ENCODE measurements around the gene KCNQ1OT1. TPM values are rescaled to one million over a fixed set of nuclear protein-coding genes. Genes with fewer than 3 reads are reported as not detected.

KCNQ1OT1 gene
- total and polyA plus RNA-seq, 2 of the 4 experiments (the other 2 are of a cell fraction): 0.14 to 2.0 TPM

DNA sequence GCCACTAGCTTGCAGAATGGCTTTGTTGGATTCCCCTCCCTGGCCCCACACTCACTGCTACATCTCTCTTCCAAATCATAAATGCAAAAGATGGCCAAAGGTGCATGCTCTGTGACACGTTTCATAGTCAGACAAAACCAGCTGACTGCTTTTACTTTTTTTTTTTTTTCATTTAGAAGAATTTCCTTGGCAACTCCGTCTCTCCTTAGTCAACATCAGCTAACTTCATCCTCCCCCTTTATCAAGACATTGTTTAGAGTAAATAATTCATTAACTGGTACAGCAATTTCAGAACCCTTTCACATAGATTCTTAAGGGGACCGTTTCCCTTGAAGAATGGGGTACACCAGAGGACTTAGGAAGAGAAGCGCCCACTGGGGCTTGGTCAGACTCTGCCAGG lies 16.0 kb downstream of the KCNQ1OT1 start:
- Histone ChIP-seq H2BK5ac (ENCODE audit: low read depth, low read length, poor library complexity, severe bottlenecking) (no peak overlapping the region), H2BK15ac (ENCODE audit: low read depth, low read length) (no peak overlapping the region), H3K4me3 (ENCODE audit: insufficient read depth, low read depth, low read length) (no peak overlapping the region), H3K4me1 (ENCODE audit: control insufficient read depth, insufficient read depth, low read length) (no peaks in the 10 kb centered on the region), H3K4me2 (ENCODE audit: low read depth, low read length) (no peak overlapping the region), H4K8ac (ENCODE audit: low read depth in 2 of 2, low read length in 2 of 2) (no peak overlapping the region), H3K9me3 (ENCODE audit: control insufficient read depth, insufficient read depth, low read length) (no peaks in the 10 kb centered on the region), H3K23ac (ENCODE audit: low read depth, low read length) (no peak overlapping the region), H2AK9ac (replicated peaks; ENCODE audit: low read depth, low read length, poor library complexity) (no peak overlapping the region), H3K9ac (ENCODE audit: low read depth, low read length) (no peak overlapping the region), H4K20me1 (ENCODE audit: insufficient read depth, low read length) (peaks cover 81% of the 10 kb centered on the region), H4K91ac (ENCODE audit: insufficient read depth, low read depth, low read length) (no peak overlapping the region), H3K27me3 (ENCODE audit: control insufficient read depth, insufficient read depth, low read length) (peaks cover 2% of the 10 kb centered on the region; the same call in 1 of the 2 replicates), H3K18ac (ENCODE audit: low read depth, low read length) (no peak overlapping the region), H3K14ac (replicated peaks; ENCODE audit: low read depth, low read length) (no peak overlapping the region), H2AFZ (replicated peaks; ENCODE audit: low read length, poor library complexity) (no peak overlapping the region), H3K79me1 (ENCODE audit: low read depth in 1 of 2, low read length in 2 of 2) (peaks cover 6 to 72% of the 10 kb centered on the region in 2 experiments), H2BK120ac (ENCODE audit: low read depth, low read length) (no peak overlapping the region), H2AK5ac (ENCODE audit: low read depth, low read length) (no peak overlapping the region), H3K9me1 (ENCODE audit: insufficient read depth, low read length) (peaks cover 18% of the 10 kb centered on the region), H4K5ac (ENCODE audit: low read depth, low read length) (no peak overlapping the region), H3K27ac (ENCODE audit: insufficient read depth, low read length) (no peak overlapping the region), H3K36me3 (ENCODE audit: control insufficient read depth, insufficient read depth, low read length) (peaks cover 5% of the 10 kb centered on the region; the same call in 1 of the 2 replicates), H2BK20ac (ENCODE audit: low read depth, low read length) (no peak overlapping the region), H3K4ac (ENCODE audit: low read depth, low read length) (no peak overlapping the region), H3K56ac (ENCODE audit: extremely low read depth, insufficient read depth, low read length) (no peak overlapping the region)
- no CpG with 5 or more reads among the region's 4 CpGs for WGBS, 2 experiments (ENCODE audit: extremely low coverage in 2 of 2, insufficient read length in 1 of 2)
- ChIA-PET CTCF (no interaction called here), POLR2A (ENCODE audit: unreplicated experiment) (no interaction called here)
- DNase-seq: no peak
- TF ChIP-seq CEBPB (IDR thresholded peaks at IDR 0.05; ENCODE audit: low read depth, low read length) (no peak), MAZ (IDR thresholded peaks at IDR 0.05; ENCODE audit: borderline replicate concordance, low read depth, low read length) (no peak), RCOR1 (IDR thresholded peaks at IDR 0.05; ENCODE audit: insufficient replicate concordance, low read length) (no peak), NFE2L2 (IDR thresholded peaks at IDR 0.05; ENCODE audit: low read depth, low read length) (no peak), RFX5 (IDR thresholded peaks at IDR 0.05; ENCODE audit: low read depth, low read length) (no peak), RAD21 (IDR thresholded peaks at IDR 0.05; ENCODE audit: low read length) (no peak), CHD1 (IDR thresholded peaks at IDR 0.05; ENCODE audit: low read depth, low read length) (no peak), MAFK (IDR thresholded peaks at IDR 0.05; ENCODE audit: low read depth, low read length) (no peak), FOS (IDR thresholded peaks at IDR 0.05; ENCODE audit: low read depth, low read length) (no peak), CTCF (conservative IDR thresholded peaks at IDR 0.05; ENCODE audit: low read depth, low read length) (no peak), SMC3 (IDR thresholded peaks at IDR 0.05; ENCODE audit: low read depth, low read length) (no peak), MXI1 (IDR thresholded peaks at IDR 0.05; ENCODE audit: borderline replicate concordance, low read depth, low read length) (no peak), ELK1 (IDR thresholded peaks at IDR 0.05; ENCODE audit: borderline replicate concordance, low read depth, low read length) (no peak), BHLHE40 (IDR thresholded peaks at IDR 0.05; ENCODE audit: low read depth, low read length) (no peak), POLR2A (IDR thresholded peaks at IDR 0.05; ENCODE audit: low read depth, low read length) (no peak)
- TF ChIP-seq, protein P1, sequence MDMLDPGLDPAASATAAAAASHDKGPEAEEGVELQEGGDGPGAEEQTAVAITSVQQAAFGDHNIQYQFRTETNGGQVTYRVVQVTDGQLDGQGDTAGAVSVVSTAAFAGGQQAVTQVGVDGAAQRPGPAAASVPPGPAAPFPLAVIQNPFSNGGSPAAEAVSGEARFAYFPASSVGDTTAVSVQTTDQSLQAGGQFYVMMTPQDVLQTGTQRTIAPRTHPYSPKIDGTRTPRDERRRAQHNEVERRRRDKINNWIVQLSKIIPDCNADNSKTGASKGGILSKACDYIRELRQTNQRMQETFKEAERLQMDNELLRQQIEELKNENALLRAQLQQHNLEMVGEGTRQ (IDR thresholded peaks at IDR 0.05; ENCODE audit: low read depth, low read length): no peak
- in situ Hi-C loops (cut with MboI; ENCODE audit: low sequenced_read_pairs): no loop called here
- intact Hi-C loops (cut with micrococcal nuclease): no loop called here
- BruUV-seq (replicated peaks): no TSS peak
- no peak for ATAC-seq (ENCODE audit: low read depth)
- dilution Hi-C loops (cut with HindIII; ENCODE audit: low sequenced_read_pairs, unreplicated experiment): no loop called here
